Mammary epithelial cell (primary cell): ENCODE results near the gene LYST.

Source experiments
- EZH2 ChIP-seq: IDR thresholded peaks from 2 replicates; pipeline ENCODE4 v1.6.1; 2012; ENCODE audit warnings: low read length, inconsistent platforms, borderline replicate concordance
- TF ChIP-seq, protein P1 (sequence below), 2 donors: IDR thresholded peaks in 1 of 2; conservative IDR thresholded peaks in 1 of 2; 2 replicates each; pipeline ENCODE4 v1.5.1; 2011 to 2012; ENCODE audit warnings: inconsistent platforms in 2 of 2, low read length in 2 of 2, mild to moderate bottlenecking in 2 of 2, control low read depth in 1 of 2, low read depth in 1 of 2; ENCODE audit not compliant: insufficient read depth in 1 of 2; ENCODE audit errors: extremely low read depth in 1 of 2

DNA sequence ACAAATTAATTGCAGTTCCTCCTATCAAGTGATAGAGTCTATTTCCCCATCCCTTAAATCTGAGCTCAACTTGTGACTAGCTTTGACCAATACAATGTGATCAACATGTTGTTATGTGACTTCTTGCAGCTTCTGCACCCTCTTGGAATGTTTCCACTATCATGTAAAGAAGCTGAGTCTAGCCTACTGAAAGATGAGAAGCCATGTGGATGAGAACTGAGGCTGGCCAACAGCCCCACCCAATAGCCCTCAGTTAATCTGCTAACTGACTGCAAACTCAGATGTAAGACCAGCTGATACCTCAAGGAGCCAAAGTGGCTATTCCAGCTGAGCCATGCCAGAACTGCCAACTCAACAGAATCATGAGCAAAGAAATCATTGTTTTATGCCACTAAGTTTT lies 44.0 kb downstream of the LYST start:
- TF ChIP-seq, protein P1, sequence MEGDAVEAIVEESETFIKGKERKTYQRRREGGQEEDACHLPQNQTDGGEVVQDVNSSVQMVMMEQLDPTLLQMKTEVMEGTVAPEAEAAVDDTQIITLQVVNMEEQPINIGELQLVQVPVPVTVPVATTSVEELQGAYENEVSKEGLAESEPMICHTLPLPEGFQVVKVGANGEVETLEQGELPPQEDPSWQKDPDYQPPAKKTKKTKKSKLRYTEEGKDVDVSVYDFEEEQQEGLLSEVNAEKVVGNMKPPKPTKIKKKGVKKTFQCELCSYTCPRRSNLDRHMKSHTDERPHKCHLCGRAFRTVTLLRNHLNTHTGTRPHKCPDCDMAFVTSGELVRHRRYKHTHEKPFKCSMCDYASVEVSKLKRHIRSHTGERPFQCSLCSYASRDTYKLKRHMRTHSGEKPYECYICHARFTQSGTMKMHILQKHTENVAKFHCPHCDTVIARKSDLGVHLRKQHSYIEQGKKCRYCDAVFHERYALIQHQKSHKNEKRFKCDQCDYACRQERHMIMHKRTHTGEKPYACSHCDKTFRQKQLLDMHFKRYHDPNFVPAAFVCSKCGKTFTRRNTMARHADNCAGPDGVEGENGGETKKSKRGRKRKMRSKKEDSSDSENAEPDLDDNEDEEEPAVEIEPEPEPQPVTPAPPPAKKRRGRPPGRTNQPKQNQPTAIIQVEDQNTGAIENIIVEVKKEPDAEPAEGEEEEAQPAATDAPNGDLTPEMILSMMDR (conservative IDR thresholded peaks at IDR 0.05 in 1 of 2, IDR thresholded peaks at IDR 0.05 in 1 of 2; ENCODE audit: extremely low read depth in 1 of 2, insufficient read depth in 1 of 2, low read depth in 1 of 2, low read length in 2 of 2): no peak
- TF ChIP-seq EZH2: no peak
